HL-60 (cell line): ENCODE results near the gene C22orf39.

ENCODE experiments used
- CTCF ChIP-seq: IDR thresholded peaks from one replicate; pipeline ENCODE4 v1.5.1; 2011; ENCODE audit warnings: low read length, control low read depth, inconsistent platforms; ENCODE audit not compliant: insufficient read depth
- GABPA ChIP-seq: IDR thresholded peaks from 2 replicates; pipeline ENCODE4 v1.6.1; 2012; ENCODE audit warnings: low read depth
- POLR2AphosphoS5 ChIP-seq: IDR thresholded peaks from 2 replicates; pipeline ENCODE4 v1.6.1; 2012; ENCODE audit warnings: low read depth
- REST ChIP-seq: IDR thresholded peaks from 2 replicates; pipeline ENCODE4 v1.6.1; 2012; ENCODE audit warnings: low read depth; ENCODE audit not compliant: insufficient replicate concordance
- SPI1 ChIP-seq: IDR thresholded peaks from 2 replicates; pipeline ENCODE4 v1.6.1; 2012; ENCODE audit warnings: low read depth, mild to moderate bottlenecking, borderline replicate concordance

- TF ChIP-seq CTCF (no peak), POLR2AphosphoS5 (no peak), GABPA (no peak), SPI1 (no peak), REST (no peak)
Measured at GRCh38 chr22:19453718-19454117, 6.2 kb upstream of the C22orf39 start.
